NCI-H1092 (cell line): ENCODE measurements around the gene SPTBN5.

Experiments used
- DNase-seq: peaks from one replicate; lab custom pipeline; 2025; lab: John Stamatoyannopoulos, UW

Gene SPTBN5

DNA sequence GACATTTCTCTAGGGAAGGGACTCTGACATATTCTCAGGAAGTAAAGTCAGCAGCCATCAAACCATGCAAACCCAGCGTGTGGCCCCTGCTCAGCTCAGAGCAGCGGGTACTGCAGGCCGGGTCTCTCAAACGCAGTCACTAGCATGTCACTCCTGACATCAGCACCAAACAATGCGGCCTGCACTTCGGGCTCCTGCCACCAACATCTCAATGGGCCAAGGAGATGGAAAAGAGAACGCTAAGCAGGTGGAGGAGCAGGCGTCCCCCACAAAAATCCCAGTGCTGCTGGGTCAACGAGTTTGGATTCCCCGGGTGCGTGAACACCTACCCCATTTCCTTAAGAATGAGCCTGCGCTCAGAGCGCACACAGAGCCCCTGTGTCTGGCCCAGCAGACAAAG is 9.9 kb upstream of the SPTBN5 start:
- no peak for DNase-seq

DNA sequence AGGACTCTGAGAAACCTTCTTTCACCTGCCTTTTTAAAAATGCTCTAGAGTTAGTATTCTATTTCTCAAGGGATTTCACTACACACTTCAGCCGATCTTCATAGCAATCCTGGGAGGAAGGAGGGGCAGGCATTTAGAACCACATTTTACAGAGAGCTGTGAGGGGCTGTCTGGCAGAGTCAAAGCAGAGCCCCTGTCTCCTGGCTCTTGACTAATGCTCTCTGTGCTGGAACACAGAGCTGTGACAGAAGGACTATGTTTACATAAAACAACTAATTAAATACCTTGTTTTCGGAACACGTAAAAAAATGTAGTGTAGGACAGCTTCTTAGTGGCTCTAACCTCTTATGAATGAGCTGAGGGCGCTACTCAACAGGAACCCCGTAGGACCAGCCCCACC is 7.6 kb upstream of the SPTBN5 start:
- DNase-seq = no peak

DNA sequence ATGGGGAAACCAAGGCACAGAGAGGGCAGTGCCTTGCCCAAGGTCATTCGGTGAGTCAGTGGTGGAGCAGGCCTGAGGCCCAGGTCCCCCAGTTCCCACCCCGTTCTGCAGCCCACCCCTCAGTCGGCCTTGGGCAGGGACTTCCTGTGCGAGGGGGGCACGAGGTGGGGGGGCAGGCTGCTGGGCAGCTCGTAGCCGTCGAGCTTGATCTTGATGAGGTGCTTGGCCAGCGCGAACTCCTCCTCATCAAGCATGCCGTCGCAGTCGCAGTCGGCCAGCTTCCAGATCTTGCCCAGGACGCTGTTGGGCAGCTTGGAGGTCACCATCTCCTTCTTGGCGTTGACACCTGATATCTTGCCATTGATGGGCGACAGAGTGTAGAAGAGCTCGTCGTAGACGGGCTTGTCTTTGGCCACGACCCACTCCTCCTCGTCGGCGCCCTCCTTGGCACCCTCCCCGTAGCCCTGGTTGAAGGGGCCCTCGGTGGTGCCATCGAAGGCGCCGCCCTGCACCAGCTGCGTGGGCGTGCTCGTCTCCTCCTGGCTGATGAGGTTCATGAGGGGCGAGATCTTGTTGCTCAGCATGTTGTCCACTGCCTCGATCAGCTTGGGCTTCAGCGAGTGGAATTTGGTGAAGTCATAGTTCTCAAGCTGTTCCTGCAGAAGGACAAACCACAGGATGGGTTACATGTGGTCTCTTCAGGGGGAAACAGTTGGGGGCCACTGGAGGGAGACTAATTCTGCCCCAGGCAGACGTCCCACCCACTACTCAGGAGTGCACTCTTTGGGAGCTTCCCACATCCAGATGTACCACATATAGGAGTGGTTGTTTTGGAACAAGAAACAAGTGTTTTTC is 6.9 kb upstream of the SPTBN5 start:
- no peak for DNase-seq

DNA sequence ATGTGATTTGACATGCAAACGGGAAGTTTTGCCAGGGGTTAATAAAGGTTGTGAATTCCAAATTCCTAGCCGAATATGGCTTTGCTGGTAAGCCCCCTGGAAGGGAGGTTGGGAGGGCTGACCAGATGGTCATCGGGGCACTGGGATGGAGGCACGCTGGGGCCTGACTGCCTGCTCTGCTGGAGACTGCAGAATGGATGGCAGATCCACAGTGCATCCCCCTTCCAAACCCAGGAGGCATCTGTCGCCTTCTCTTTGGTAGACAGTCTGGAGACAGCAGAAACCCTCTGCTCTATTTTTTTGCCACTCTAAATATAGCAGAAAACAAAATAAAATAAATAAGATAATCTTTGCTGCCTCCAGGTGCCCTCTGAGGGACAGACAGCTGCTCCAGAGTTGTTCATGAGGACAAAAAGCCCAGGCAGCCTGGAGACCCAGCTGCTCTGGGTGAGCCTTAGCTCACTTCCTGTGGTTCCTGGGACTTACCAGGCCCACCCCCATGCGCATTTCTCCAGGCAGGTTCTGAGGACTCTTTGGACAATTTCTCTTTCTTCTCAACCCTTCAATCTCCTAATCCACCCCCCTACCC is 6.1 kb upstream of the SPTBN5 start:
- no peak for DNase-seq

DNA sequence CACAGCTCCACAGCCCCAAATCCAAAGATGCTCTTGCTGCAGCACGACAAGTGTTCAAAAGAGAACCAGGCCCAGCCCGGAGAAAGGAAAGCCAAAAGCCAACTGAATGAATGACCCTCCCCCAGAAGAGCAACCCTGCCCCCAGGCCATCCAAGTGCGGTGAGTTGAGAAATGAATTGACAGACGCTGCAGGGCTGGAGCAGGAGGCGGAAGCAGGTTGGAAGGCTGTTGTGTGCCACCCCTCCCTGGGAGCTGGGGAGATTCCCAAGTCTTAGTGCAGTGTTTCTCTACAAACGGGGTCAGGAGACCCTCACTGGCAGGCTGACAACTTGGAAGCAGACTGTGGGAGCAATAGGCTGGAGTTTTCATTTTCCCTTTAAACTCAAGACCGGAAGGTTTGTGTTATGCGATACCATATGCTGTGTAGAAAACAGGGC is 3.5 kb upstream of the SPTBN5 start:
- DNase-seq = no peak

DNA sequence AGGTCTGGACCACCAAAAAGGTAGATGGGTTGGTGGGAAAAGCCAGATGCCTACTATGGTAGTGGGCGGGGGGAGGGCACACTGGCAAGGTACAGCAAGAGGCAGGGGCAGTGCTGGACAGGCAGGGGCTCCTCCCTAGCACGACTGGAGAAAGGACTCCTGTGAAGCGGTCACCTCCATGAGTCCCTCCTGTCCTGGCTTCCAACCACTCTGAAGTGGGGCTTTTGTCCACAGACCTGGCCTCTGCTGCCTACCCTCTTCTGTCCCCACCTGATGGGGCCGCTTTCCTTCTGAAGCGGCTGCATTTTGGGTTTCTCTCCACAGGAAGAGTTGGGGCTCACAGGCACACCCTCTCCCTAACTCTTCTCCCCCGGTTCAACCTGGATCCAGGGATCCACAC is 2.7 kb upstream of the SPTBN5 start:
- no peak for DNase-seq

DNA sequence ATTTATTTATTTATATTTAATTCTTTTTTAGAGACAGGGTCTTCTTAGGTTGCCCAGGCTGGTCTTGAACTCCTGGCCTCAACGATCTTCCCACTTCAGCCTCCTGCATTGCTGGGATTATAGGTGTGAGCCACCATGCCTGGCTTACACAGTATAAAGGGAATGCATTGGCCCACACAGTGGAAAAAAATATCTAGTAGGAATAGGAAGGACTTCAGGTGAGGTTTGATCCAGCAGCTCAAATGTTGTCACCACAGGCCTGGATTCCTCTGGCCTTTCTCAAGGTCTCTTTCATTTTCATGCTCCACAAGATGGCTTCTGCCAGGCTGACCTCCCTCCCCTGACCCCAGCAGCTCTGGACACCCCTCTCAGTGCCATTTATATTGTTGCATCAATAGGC is 2.1 kb upstream of the SPTBN5 start:
- DNase-seq = no peak

DNA sequence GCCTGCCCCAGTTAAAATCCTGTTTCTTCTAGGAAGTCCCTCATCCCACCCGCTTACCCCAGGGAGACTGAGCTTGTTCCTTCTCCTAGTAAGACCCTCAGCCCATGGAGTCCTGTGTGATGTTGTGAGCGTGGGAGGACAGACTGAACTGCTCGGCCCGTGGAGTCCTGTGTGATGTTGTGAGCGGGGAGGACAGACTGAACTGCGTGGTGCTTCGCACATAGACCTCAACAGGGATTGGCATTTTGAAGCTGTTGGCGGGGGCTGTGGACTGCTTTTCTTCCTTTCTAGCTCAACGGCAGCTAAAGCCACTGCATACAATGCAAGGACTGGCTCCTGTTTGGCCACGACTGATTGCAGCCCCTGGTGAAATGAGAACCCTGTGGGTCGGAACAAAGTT is 1.6 kb upstream of the SPTBN5 start:
- no peak for DNase-seq

DNA sequence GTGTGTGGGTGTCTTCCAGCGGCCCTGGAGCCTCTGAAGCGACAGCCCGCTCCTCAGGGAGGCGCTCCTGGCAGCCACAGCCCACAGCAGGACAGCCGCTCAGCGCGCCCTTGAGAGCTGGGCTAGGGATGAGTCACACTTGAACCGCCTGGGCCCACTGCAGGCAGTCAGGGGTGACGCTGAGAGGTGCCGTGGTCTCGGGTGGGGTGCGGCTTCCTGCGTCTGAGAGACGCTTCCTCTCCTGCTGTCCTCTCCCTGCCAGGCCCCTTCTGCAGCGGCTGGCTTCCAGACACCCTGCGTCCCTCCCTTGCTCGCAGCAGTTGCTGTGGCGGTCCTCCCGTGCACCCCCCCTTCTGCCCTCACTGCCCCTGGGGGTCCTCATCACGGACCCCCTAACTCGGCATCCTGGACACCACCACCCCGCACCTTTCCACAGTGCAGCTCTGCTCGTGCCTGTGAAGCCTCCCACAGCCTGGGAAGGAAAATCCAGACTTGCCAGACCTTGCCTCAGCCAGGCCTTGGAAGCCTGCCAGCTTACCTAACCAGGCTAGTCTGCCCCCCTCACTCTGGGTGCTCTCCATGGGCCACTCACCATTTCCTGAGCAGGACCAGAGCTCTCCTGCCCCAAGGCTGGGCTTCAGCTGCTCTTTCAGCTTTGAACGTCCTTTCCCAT is 1.1 kb upstream of the SPTBN5 start:
- DNase-seq = peak; percentile 27

DNA sequence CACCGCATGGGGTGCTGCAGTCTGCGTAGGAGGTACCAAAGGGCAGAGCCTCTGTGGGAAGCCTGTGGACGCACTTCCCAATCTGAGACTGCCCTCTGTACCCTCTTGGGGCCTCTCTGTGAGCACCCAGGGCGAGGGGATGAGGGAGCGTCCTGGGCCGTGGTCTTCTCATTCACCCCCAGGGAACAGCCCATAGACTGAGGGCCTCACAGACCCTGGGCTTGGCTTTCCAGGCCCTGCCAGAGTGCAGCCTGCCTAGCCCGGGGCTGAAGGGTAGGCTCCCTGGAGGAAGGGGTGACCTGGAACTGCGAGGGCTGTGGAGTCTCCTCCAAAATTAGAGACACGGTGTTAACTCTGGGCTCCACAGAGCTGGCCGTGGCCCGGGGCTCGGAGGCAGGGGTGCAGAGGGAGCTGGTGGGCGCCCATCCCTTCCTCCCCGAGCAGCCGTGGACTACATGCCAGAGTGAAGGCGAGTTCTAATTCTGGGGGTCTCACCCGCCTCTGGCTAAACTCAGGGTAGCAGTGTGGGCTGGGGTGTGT is 468 bp upstream of the SPTBN5 start:
- no peak for DNase-seq

DNA sequence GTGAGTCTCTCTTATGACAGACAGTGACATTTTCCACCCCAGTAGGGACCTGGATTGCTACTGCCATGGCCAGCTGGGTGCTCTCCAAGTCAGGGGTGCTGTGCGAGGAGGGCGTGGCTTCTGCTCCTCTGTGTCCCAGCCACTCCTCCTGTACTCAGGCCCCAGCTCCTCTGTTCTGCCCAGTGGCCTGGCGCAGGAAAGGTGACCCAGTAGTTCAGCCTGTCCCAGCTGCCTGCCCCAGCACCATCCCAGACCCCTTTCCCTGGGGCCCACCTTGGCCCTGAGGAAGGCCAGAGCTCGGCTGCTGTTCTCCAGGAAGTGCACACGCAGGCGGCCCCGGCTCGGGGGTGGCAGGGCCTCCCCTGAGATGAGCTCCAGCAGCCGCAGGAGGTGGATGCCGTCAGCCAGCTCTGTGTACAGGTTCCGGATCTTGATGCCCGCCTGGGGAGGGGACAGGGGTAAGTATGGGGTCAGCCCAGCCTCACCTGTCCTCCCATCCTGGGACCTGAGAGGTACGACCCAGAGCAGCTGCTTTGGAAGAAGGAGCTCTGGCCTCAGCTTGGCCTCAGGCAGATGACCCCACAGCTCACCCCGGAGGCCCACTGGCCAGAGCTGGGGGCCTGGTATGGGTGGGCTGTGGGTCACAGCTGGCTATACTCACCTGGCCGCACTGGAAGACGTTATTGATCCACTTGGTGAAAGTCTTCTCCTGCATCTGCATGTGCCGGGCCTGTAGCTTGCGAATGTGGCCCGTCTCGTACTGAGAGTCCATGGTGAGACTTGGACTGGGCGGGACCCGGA is 1.0 kb downstream of the SPTBN5 start:
- DNase-seq = peak; percentile 67

DNA sequence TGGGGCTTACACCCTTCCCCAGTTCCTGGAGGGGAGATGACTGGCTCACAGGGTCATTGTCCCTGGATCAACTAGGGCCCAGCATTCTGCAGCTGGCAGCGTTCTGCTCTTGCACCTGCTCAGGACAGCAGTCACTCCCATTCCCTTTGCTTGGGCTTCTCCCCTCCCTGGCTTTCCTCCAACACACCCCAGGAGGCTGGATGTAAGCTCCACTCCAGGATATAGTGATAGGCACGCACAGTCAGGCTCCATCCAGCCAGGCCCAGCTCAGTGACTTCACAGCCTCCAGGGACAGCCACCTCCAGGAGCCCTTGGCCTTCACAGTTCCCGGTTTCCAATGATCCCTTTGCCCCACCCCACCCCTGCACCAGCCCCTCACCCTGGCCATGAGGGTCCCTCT is 1.9 kb downstream of the SPTBN5 start:
- DNase-seq = peak; percentile 89

DNA sequence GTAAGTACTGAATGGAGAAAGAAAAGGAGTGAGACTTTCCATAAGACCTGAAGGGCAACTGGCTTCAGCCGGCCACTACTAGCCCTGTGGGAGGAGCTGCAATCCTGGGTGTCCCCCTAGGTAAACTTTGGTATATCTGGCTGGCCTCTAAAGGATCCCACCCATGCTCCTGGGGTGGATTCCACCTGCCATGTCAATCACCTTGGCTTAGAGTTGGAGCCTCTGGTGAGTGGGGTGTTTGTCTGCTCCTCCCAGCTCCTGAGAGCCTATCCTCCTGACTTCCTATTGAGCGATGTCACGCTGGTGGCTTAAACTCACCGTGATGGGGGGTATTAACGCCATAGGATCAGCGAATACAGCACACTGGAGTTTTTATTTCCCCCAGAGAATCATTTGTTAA is 2.6 kb downstream of the SPTBN5 start:
- DNase-seq = no peak

DNA sequence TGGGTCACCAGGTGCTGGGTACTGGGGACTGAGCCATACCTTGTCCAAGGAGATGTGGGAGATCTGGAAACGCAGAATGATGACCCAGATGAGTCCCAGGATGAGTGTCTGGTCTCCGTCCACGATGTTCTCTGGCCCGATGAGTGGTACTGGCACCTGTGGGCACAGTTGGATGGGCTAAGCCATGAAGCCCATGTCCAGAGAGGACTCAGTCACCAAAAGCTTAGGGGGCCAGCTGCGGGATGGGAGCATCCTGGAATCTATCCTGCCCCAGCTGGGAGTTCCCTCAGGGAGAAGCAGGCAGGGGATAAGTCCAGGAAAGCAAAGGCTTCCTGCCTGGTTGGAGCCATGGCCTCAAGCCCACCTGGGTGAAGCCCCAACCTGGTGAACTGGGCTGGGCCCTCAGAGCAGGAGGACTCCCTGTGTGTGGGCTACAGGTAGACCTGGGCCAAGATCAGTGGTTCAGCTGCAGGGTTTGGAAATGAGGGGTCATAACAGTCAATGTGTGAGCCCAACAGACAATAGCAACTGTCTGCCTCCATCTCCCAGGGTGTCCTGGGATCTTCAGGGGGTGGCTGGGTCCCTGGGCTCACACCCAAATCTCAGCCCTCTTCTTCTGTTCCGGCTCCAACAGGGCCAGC is 3.7 kb downstream of the SPTBN5 start:
- DNase-seq = no peak

DNA sequence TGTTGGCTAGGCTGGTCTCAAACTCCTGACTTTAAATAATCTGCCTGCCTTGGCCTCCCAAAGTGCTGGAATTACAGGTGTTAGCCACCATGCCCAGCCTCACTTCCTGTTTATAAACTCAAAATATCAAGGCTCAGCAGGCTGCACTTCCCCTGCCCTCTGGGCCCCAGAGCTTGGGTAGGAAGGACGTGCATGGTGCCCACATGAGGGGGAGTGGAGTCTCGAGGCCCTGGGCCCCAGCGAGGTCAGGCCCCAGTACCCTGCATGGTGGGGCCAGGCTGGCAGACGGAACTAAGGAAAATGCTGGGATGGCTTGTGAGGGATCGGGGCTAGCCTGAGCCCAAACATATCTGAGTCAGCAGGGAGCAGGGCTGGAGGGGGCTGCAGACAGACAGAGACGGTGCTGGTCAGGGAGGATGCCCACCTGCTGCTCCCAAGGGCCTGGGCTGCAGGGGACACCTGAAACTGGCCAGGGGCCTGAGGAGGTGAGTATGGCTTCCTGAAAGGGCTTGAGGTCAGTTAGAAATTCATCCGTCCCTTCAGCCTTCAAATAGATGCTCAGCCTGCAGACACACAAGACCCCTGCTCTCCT is 5.1 kb downstream of the SPTBN5 start:
- DNase-seq = no peak

DNA sequence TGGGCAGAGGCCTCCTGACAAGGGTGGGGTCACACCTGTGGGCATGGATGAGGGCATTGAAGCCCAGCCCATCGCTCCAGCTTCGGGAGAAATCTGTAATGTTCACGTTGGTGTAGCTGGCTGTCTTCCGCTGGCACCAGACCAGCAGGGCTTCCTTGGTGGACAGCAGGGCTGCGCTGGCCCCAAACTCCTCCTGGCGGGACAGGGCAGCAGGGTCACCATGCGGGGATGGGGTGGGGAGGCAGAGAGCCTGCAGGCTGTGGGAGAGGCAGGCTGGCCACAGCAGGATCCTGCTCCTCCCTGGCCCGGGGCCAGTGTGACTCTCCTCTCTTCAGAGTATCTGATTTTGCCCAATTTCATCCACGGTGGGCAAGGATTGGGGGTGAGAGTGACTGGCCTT is 6.0 kb downstream of the SPTBN5 start:
- DNase-seq = no peak

DNA sequence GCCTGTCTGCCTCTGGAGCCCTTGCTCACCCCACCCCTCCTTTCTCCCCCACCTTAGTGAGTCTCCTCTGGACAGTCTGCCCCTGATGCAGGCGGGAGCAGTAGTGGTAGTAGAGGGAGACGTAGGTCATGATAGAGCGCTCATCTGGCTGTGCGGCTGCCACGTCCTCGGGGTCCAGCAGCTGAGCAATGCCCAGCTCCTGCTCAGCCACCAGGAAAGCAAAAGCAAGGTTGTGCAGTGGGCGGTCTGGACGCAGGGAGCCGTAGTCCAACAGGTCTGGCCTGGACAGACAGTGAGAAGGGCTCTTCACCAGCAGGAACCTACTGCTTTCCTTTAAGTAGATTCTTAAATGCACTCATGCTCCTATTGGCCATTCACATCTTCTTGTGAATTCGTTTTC is 6.7 kb downstream of the SPTBN5 start:
- no peak for DNase-seq

DNA sequence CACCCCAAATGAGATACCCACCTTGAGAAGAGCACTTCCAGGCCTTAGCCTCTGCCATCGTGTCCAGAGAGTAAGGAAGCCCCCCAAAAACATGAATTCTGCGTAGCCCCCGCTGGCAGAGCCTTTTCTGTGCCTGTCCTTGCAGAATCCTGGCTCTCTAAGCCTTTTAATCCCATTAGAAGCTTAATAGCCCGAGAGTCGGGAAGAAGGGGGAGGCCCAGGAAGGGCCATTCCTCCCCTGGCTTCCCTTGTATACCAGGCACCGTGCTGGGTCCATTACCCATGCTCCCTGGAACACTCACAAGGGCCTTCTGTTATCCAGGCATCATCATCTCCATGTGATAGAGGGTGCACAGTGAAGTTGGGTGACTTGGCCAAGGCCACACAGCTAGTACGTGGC is 7.1 kb downstream of the SPTBN5 start:
- DNase-seq = no peak

DNA sequence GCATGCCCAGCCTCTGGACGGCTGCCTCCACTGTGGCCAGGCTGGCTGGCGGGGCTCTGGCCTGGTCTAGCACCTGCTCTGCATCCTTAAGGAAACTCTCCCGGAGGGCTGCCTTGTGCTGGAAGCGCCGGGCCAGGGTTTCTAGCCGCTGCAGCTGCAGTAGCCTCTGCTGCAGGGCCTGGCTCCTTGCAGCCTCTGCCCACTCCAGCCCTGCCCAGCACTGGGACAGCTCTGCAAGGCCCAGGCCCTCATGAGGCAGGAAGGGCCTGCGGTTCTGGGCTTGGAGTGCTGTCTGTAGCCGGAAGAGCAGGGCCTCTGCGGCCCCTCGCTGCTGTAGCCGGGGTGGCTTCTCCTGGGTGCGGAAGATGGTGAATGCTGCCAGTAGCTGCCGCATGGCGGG is 8.0 kb downstream of the SPTBN5 start:
- DNase-seq = no peak

DNA sequence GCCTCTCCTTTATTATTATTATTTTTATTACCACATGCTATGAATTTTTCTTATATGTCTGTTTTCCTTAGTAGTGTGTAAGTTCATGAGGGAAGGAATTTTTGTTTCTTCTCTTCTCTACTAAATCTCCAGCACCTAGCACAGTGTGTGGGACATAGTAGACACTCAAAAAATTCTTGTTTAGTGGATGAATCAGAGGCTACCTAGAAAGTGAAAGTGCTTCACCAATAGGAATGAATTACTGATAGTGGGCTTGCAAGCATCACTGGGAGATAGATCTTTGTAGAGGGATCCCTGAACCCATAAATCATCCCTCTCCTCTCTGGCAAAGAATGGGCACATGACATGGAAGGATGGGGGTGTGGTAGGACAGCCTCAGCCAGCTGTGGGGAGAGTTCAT is 8.5 kb downstream of the SPTBN5 start:
- no peak for DNase-seq

DNA sequence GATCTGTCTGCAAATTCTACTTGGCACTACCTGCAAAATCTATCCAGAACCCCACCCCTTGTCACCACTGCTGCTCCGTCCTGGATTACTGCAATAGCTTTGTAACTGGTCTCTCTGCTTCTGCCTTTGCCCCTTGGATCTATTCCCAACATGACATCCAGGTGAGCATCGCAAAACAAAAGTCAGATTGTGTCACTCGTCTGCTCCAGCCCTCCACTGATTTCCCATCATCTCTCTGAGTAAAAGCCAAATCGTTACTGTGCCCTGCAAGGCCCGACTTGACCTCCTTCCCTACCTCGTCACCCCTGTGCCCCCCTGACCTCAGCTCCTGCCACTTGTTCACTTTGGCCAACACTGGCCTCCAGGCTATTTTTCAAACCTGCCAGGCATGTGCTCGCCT is 9.4 kb downstream of the SPTBN5 start:
- DNase-seq = no peak
